SH-SY5Y (cell line): Measurements from ENCODE around the gene CARS1.

Experiments
- GATA2 ChIP-seq: IDR thresholded peaks from 2 replicates; pipeline ENCODE4 v1.6.1; 2011; ENCODE audit warnings: mild to moderate bottlenecking, low read depth, low read length
- GATA3 ChIP-seq: IDR thresholded peaks from 2 replicates; pipeline ENCODE4 v1.6.1; 2011; ENCODE audit warnings: low read depth, mild to moderate bottlenecking, low read length, moderate library complexity

DNA sequence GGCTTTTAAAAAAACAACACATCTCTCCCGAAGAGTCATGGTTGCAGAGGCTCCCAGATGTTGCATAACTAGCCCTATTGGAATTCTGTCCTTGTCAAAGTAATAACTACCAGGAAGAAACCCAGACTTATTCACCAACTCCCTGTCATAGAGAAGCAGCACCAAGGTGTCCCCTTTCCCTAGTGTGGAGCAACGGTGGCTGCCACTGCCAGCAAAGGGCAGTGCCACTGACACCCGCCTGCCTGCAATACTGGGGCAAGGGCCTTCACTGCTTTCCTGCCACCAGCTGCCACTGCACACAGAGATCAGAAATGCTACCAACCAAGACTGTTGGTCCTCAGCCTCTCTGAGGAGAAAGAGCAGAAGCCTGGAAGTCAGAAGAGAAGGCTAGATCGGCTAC, 92.4 kb downstream of the CARS1 start:
- TF ChIP-seq GATA2, result no peak
- no peak for TF ChIP-seq GATA3
